Right cardiac atrium (tissue), 5 donors: ENCODE results near the gene CBR4. TPM values are rescaled to one million over a fixed set of nuclear protein-coding genes. Genes with fewer than 3 reads are reported as not detected.

Experiments
- ATAC-seq, 2 donors: fragments of 200-7000 bp; cut with Tn5 transposase; one replicate each; pipeline versions ENCODE4 v1.8.0 to v1.9.1; 2020; ENCODE audit warnings: moderate library complexity in 2 of 2, mild to moderate bottlenecking in 1 of 2
- DNase-seq, 3 donors: peaks; one replicate each; pipeline ENCODE4 v3.0.0-alpha.2; 2020
- H3K27ac ChIP-seq: one replicate; pipeline ENCODE4 v1.5.1; 2013; ENCODE audit warnings: mild to moderate bottlenecking, low read length, control low read depth, moderate library complexity
- H3K27me3 ChIP-seq: one replicate; pipeline ENCODE4 v1.6.1; 2013; ENCODE audit not compliant: control insufficient read depth, insufficient read depth
- H3K4me1 ChIP-seq: one replicate; pipeline ENCODE4 v1.6.1; 2013; ENCODE audit warnings: low read length; ENCODE audit not compliant: control insufficient read depth, insufficient read depth
- H3K4me3 ChIP-seq: one replicate; pipeline ENCODE4 v1.5.1; 2013; ENCODE audit warnings: low read length, control low read depth
- H3K9me3 ChIP-seq: one replicate; pipeline ENCODE4 v1.6.1; 2013; ENCODE audit warnings: low read length; ENCODE audit not compliant: control insufficient read depth
- WGBS: extraction: QIAGEN DNeasy Blood & Tissue Kit; methylation state at CpG from one replicate; pipeline ENCODE4 v1.1.7; 2013; 5-methylcytosine and 5-hydroxymethylcytosine counted together
- intact Hi-C, 4 donors: fragments of 100-400 bp; cut with DNase I; formaldehyde crosslinking; loops; one replicate each; pipeline versions ENCODE4 v1.11.0 to v1.14.0; 2022 to 2023
- long read RNA-seq, 4 donors: library from polyadenylated mRNA; unstranded; transcript quantifications; one replicate each; pipeline ENCODE4 v2.0.0, GENCODE V29; 2020 to 2021
- polyA plus RNA-seq: library from polyadenylated mRNA; stranded (reverse); fragments of 200-250 nt; gene quantifications from one replicate; pipeline ENCODE4 v1.2.3, GENCODE V29; 2013
- total RNA-seq, 4 donors: library from RNA; stranded (reverse); fragmentation: NEBNext Ultra II Directional; extraction: Animal tissue kit (Norgen Biotek cat#: 25700); gene quantifications; one replicate each; pipeline ENCODE4 v1.2.1, GENCODE V29; 2021
- donor health status: healthy with polysubstance abuse.
- donor health status: DM: no; HTN: yes; CAD: no.
- donor health status: DM: no; HTN: no; CAD: no.
- donor health status: DM: no; HTN: yes; CAD: no; lungs with severe emphysema.
- donor health status: DM: yes; HTN: yes; CAD: no.

The CBR4 gene
- total RNA-seq (10 to 100 TPM; 14.6 to 19.7 (median 18.3) TPM), polyA plus RNA-seq (14.1 TPM)
- long read RNA-seq, donor 1, transcript CBR4-201 (5 exons, 3,443 nt) = major isoform, 19 of 42 reads
- long read RNA-seq, donor 1, partial matches to known transcripts = 0 of 42 reads
- long read RNA-seq, donor 1, other reads (novel, unspliced or antisense) = 23 of 42 reads
- long read RNA-seq, donor 2, partial matches to known transcripts = 0 of 7 reads
- long read RNA-seq, donor 2, other reads (novel, unspliced or antisense) = 4 of 7 reads
- long read RNA-seq, donor 3, transcript CBR4-201 (5 exons, 3,443 nt) = major isoform, 38 of 74 reads
- long read RNA-seq, donor 3, partial matches to known transcripts = 3 of 74 reads
- long read RNA-seq, donor 3, other reads (novel, unspliced or antisense) = 32 of 74 reads
- long read RNA-seq, donor 4, transcript CBR4-201 (5 exons, 3,443 nt) = major isoform, 7 of 14 reads
- long read RNA-seq, donor 4, partial matches to known transcripts = 1 of 14 reads
- long read RNA-seq, donor 4, other reads (novel, unspliced or antisense) = 5 of 14 reads

- peak; percentile 98 to 99 (median 99) for DNase-seq
- Histone ChIP-seq H3K27ac (peak within 1 kb of the TSS; percentile 96), H3K4me3 (peak within 1 kb of the TSS; percentile 83), H3K9me3 (no peaks in the 10 kb centered on the region), H3K27me3 (no peaks in the 10 kb centered on the region), H3K4me1 (peaks cover 5% of the 10 kb centered on the region)
- ATAC-seq = peak; percentile 99
- intact Hi-C loops = no loop called here
- under 1% methylated on average over 54 of the region's 54 CpGs for WGBS
Observed at GRCh38 chr4:169010125-169011023, at the start of gene CBR4. Gene CBR4, minus strand, starts transcription at chr4:169010255. Its CDS starts 166 bp downstream, at chr4:169010089.

GRCh38 chr4:169059306-169060211 is 49.5 kb upstream of the CBR4 start:
- Histone ChIP-seq H3K4me1 (peaks cover 7% of the 10 kb centered on the region), H3K27me3 (no peaks in the 10 kb centered on the region), H3K27ac (peak overlapping the region; percentile 60), H3K9me3 (no peaks in the 10 kb centered on the region), H3K4me3 (no peak overlapping the region)
- intact Hi-C loops = loop anchor here in 1 of 4 donors (10.0 kb wide), 1 partner anchor 215 kb away; the partner anchor contains the start of gene SH3RF1
- ATAC-seq (peak; percentile 66 to 89), DNase-seq (peak; percentile 62 to 82 (median 64))
- 46% methylated on average over 22 of the region's 22 CpGs for WGBS

- DNase-seq = peak in 1 of 3 donors; percentile 71
- Histone ChIP-seq H3K27me3 (no peaks in the 10 kb centered on the region), H3K9me3 (no peaks in the 10 kb centered on the region), H3K27ac (no peak overlapping the region), H3K4me3 (no peak overlapping the region), H3K4me1 (peaks cover 7% of the 10 kb centered on the region)
- ATAC-seq = no peak
- intact Hi-C loops = loop anchor here in 1 of 4 donors (10.0 kb wide), 1 partner anchor 216 kb away; the partner anchor contains the start of gene SH3RF1
- 80% methylated on average over 7 of the region's 7 CpGs for WGBS
Observed at GRCh38 chr4:169058312-169058711, 48.3 kb upstream of the CBR4 start.

- H3K4me1 ChIP-seq = peaks cover 17% of the 10 kb centered on the region
- 94% methylated on average over 6 of the region's 6 CpGs for WGBS
- DNase-seq (no peak), ATAC-seq (no peak)
- intact Hi-C loops = loop anchor here in 1 of 4 donors (10.0 kb wide), 1 partner anchor 220 kb away; the partner anchor contains the start of gene SH3RF1
- no peaks in the 10 kb centered on the region for H3K9me3 ChIP-seq
- H3K4me3 ChIP-seq = no peak overlapping the region
- H3K27me3 ChIP-seq = no peaks in the 10 kb centered on the region
- no peak overlapping the region for H3K27ac ChIP-seq
Observed at GRCh38 chr4:169054879-169055278, 44.8 kb upstream of the CBR4 start.

- DNase-seq = no peak
- no peaks in the 10 kb centered on the region for H3K9me3 ChIP-seq
- 47% methylated on average over 6 of the region's 6 CpGs for WGBS
- no peaks in the 10 kb centered on the region for H3K27me3 ChIP-seq
- H3K27ac ChIP-seq = no peak overlapping the region
- ATAC-seq = no peak
- intact Hi-C loops = loop anchor here in 1 of 4 donors (10.0 kb wide), 1 partner anchor 222 kb away; the partner anchor contains the start of gene SH3RF1
- no peak overlapping the region for H3K4me3 ChIP-seq
- H3K4me1 ChIP-seq = peaks cover 12% of the 10 kb centered on the region
Observed at GRCh38 chr4:169052594-169052945, 42.5 kb upstream of the CBR4 start.

GRCh38 chr4:169051761-169052593 is 41.9 kb upstream of the CBR4 start:
- Histone ChIP-seq H3K27me3 (no peaks in the 10 kb centered on the region), H3K27ac (peak overlapping the region; percentile 42), H3K9me3 (no peaks in the 10 kb centered on the region), H3K4me1 (peaks cover 12% of the 10 kb centered on the region), H3K4me3 (no peak overlapping the region)
- intact Hi-C loops = loop anchor here in 1 of 4 donors (10.0 kb wide), 1 partner anchor 223 kb away; the partner anchor contains the start of gene SH3RF1
- no peak for ATAC-seq
- 72% methylated on average over 10 of the region's 10 CpGs for WGBS
- DNase-seq = no peak

GRCh38 chr4:169050881-169051760 is 41.1 kb upstream of the CBR4 start:
- no peaks in the 10 kb centered on the region for H3K9me3 ChIP-seq
- H3K27ac ChIP-seq = peak overlapping the region; percentile 57
- DNase-seq (peak in 1 of 3 donors; percentile 58), ATAC-seq (peak; percentile 13 to 40)
- intact Hi-C loops = loop anchor here in 1 of 4 donors (10.0 kb wide), 1 partner anchor 224 kb away; the partner anchor contains the start of gene SH3RF1
- H3K4me3 ChIP-seq = no peak overlapping the region
- H3K4me1 ChIP-seq = peaks cover 12% of the 10 kb centered on the region
- H3K27me3 ChIP-seq = no peaks in the 10 kb centered on the region
- 61% methylated on average over 9 of the region's 9 CpGs for WGBS

GRCh38 chr4:169050284-169050683 is 40.2 kb upstream of the CBR4 start:
- DNase-seq = peak; percentile 45 to 79 (median 59)
- peak; percentile 88 to 94 for ATAC-seq
- Histone ChIP-seq H3K27me3 (no peaks in the 10 kb centered on the region), H3K9me3 (no peaks in the 10 kb centered on the region), H3K4me1 (peaks cover 12% of the 10 kb centered on the region), H3K4me3 (no peak overlapping the region), H3K27ac (peak overlapping the region; percentile 77)
- intact Hi-C loops = loop anchor here in 1 of 4 donors (10.0 kb wide), 1 partner anchor 225 kb away; the partner anchor contains the start of gene SH3RF1
- 18% methylated on average over 7 of the region's 7 CpGs for WGBS
